CD4-positive, alpha-beta T cell treated with Interleukin-1 beta for 1 hour (primary cell): ENCODE results near the gene ELK3.

Source experiments
- DNase-seq, 2 donors: peaks; one replicate each; pipeline ENCODE4 v3.0.0-alpha.2; 2020 to 2022

Gene ELK3

GRCh38 chr12:96237035-96237434 is 42.9 kb downstream of the ELK3 start:
- DNase-seq: no peak

- peak; percentile 62 to 70 for DNase-seq
These were observed 43.4 kb downstream of the ELK3 start for GRCh38 chr12:96237465-96238077.

GRCh38 chr12:96238336-96239047 is 44.3 kb downstream of the ELK3 start:
- no peak for DNase-seq

GRCh38 chr12:96239711-96240635 is 45.8 kb downstream of the ELK3 start:
- DNase-seq: no peak

GRCh38 chr12:96240656-96241055 is 46.5 kb downstream of the ELK3 start:
- no peak for DNase-seq

GRCh38 chr12:96241431-96241830 is 47.3 kb downstream of the ELK3 start:
- DNase-seq: peak in 1 of 2 donors; percentile 36

GRCh38 chr12:96241846-96242256 is 47.7 kb downstream of the ELK3 start:
- peak; percentile 89 to 92 for DNase-seq

GRCh38 chr12:96242597-96242996 is 48.4 kb downstream of the ELK3 start:
- peak; percentile 15 to 38 for DNase-seq

- DNase-seq: no peak
These were observed 50.7 kb downstream of the ELK3 start for GRCh38 chr12:96244826-96245225.

GRCh38 chr12:96246926-96247505 is 52.8 kb downstream of the ELK3 start:
- no peak for DNase-seq

- no peak for DNase-seq
These were observed 53.4 kb downstream of the ELK3 start for GRCh38 chr12:96247563-96247962.

GRCh38 chr12:96248136-96248931 is 54.2 kb downstream of the ELK3 start:
- DNase-seq: no peak

GRCh38 chr12:96249196-96250118 is 55.3 kb downstream of the ELK3 start:
- no peak for DNase-seq

GRCh38 chr12:96250119-96250685 is 56.0 kb downstream of the ELK3 start:
- DNase-seq: no peak

- DNase-seq: no peak
These were observed 60.9 kb downstream of the ELK3 start for GRCh38 chr12:96255077-96255476.

GRCh38 chr12:96256672-96257361 is 62.6 kb downstream of the ELK3 start:
- no peak for DNase-seq

- no peak for DNase-seq
These were observed 63.5 kb downstream of the ELK3 start for GRCh38 chr12:96257550-96258103.

GRCh38 chr12:96258104-96258961 is 64.2 kb downstream of the ELK3 start:
- peak in 1 of 2 donors; percentile 25 for DNase-seq

GRCh38 chr12:96260231-96260630 is 66.1 kb downstream of the ELK3 start:
- DNase-seq: no peak
